GM18519 (cell line): ENCODE results near the gene PRPF19.
A peak's percentile ranks its signal among the peaks of the same experiment; 100 is the strongest.

Experiments
- ATAC-seq: cut with Tn5 transposase; IDR thresholded peaks from one replicate; pipeline ENCODE4 v1.9.1; 2021; ENCODE audit warnings: mild to moderate bottlenecking, moderate library complexity; ENCODE audit not compliant: unreplicated experiment, low FRiP score

PRPF19 gene

DNA sequence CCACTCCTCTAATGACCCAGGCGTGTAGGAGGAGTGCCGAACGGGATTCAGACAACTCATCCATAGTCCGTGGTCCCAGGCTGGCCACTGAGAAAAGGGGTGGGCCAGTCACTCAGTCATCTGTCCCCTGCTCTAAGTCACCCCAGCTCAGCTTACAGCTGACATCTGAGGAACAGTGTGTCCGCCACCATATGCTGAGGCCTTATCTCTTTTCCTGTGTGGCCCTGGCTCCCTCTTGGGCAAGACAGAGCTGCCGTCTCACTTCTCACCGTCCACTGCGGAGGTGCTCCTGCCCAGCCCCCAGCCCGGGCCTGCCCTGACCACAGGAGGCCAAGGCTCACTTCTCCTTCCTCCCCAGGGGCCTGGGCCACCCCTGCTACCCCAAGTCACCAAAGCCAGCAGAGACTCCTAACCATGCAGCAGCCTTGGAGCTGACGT lies 57.7 kb downstream of the PRPF19 start:
- no peak for ATAC-seq

DNA sequence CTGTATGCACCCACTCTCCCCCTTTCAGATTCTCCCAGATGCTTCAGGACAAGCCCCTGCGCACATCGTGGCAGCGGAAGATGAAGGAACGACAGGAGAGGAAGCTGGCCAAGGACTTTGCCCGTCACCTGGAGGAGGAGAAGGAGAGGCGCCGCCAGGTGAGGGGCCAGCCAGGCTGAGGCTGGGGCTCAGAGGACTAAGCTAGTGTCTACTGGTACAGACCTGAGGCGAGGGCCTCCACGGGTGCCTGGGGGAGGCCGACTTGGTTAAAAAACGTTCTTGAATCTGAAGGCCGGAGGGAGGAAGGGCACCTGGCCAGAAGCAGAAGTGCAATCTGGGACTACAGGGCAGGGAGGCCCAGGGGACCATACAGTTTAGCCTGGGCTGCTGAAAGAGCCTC lies 58.5 kb downstream of the PRPF19 start:
- ATAC-seq, result no peak

DNA sequence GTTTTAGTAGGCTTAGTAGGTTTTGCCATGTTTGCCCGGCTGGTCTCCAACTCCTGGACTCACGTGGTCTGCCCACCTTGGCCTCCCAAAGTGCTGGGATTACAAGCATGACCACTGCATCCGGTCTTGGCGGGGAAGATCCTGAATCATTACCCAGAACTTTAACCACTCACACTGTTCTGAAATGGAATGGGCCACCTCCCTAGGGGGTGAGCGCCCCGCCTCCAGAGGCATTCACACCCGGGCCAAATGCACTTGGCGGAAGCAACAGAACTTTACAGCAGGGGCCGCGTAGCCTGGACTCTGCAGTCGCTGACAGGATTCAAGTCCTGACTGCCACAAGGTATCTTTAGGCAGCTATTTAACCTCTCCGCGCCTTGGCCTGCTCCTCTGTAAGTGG lies 59.1 kb downstream of the PRPF19 start:
- ATAC-seq, result no peak

DNA sequence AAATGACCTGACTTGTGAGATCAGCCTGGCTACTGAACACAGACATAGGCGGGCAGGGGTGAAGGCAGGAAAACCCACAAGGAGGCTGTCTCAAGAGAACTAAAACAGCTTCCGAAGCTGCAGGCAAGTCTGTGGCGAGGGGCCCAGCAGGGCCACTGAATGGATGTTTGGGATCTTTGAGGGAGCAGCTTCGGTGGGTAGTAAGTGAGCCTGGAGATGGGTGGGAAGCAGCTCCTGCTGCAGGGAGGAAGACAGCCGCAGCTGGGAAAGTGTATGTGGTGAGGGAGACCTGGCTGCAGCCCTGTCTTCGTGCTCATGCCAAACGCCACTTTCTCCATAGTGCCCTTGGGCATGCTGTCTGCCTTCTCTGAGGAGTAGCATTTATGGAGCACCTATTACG lies 61.0 kb downstream of the PRPF19 start:
- no peak for ATAC-seq

DNA sequence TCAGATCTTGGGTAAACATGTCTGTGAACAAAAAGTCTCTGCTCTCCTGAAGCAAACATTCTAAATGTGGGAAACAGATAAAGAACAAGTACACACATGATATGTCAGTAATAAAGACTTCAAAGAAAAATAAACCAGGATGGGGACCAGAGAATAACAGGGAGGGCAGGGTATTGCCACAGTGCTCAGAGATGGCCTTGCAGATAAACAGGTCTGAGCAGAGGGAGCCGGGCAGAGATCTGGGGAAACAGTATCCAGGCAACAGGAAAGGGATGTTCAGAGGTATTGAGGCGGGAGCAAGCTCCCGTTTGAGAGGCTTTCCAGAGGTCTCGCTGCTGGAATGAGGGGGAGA lies 61.5 kb downstream of the PRPF19 start:
- ATAC-seq, result no peak

DNA sequence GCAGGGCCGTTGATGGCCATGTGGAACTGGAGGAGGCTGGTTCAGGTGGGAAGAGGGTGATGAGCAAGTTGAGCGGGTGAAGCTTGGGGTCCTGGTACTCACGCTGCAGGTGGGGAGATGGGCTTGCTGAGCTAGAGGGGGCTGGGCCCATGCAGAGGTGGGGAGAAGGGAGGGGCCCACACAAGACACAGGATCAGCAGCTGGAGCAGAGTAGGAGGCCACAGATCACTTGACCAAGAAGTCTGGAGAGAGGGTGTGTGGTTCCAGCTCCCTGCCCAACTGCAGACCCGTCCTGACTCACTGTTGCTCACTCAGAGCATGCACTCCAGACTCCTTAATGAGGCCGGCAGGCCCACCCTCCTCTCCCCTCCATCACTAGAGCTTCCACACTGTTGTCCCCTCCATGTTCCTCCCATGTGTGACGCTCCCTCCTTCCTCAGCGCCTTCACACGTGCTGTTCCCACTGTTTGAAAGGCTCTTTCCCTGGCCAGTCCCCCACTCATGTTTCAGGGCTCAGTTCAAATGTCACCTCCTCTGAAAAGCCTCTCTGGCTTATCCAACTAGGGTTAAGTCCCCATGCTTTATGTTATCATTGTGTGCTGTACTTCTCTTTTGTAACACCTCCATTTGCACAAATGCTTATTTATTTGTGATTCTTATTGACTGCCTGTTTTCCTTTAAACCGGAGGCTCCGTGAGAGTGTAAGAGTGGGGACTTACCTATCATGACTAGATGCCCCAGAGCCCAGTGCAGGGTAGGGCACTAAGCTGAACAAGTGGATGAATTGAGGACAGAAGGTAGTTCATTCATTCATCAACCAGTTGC lies 62.1 kb downstream of the PRPF19 start:
- ATAC-seq, result no peak

DNA sequence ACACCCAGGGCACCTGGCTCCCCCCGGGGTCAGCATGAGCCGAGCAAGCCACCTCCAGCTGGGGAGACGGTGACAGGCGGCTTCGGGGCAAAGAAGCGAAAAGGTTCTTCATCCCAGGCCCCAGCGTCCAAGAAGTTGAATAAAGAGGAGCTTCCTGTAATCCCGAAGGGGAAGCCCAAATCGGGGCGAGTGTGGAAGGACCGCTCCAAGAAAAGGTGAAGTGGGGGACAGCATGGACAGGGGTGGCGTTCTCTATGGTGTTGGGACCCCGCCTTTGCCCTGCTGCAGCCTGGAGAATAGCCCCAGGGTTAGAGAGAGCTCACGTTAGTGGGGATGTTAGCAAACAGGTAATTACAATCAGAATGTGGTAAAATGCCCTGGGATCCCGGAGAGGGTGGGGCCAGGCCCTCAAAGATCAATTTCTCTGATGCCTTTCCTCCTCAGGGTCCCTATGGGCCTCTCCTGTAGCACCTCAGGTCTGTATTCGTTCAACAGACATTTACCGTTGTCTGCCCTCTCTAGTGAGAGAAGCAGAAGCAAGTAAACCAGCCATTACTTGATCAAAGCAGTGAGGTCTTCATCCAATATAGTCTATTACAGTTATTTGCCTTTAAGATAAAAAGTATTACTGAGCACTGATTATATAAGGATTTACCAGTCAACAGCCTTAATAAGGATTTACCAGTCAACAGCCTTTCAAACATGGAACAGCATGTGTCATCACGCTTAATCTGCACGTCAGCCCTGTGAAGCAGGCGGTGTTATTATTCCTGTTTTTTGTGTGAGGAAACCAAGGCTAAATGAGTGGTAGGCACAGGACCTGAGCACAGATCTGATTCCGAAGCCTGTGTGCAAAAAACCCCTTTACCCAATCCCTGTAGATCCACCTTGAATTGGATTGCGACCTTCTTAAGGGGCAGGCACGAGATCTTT lies 63.5 kb downstream of the PRPF19 start:
- no peak for ATAC-seq

DNA sequence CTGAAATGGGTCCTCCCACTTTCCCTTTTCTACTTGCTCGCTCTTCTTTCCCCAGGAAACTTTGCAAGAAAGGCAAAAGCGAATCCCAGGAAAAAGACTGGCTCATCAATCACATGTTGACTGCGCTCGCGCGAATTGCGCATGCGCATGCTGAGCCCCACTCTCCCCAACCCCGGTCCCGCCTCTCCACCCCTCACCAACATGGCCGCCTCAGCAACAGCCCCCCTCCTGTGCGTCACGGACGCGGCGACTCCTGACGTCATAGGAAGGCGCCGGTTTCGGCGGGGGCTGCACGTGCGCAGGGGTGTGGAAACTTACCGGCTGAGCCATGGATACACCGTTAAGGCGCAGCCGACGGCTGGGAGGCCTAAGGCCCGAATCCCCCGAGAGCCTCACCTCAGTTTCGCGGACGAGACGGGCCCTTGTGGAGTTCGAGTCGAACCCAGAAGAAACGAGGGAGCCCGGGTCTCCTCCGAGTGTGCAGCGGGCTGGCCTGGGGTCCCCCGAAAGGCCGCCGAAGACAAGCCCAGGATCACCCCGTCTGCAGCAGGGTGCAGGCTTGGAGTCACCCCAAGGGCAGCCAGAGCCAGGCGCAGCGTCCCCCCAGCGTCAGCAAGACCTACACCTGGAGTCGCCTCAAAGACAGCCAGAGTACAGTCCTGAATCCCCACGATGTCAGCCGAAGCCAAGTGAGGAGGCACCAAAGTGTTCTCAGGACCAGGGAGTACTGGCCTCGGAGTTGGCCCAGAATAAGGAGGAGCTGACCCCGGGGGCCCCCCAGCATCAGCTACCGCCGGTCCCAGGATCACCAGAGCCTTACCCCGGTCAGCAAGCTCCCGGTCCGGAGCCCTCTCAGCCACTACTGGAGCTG lies 64.4 kb downstream of the PRPF19 start, which contains the start of gene CCDC86:
Gene CCDC86 (plus strand): TSS at position 317 of the 871 bp plus-strand sequence. CDS start 12 bp downstream, at position 329.
- ATAC-seq, result peak; percentile 53
